Endothelial cell of umbilical vein (primary cell): ENCODE measurements around the gene EPB41L1.

Experiments
- CTCF ChIP-seq, 2 donors: IDR thresholded peaks; 1 replicate in 1 of 2; 2 replicates in 1 of 2; pipeline ENCODE4 v1.5.1; 2011; ENCODE audit warnings: low read length in 2 of 2, mild to moderate bottlenecking in 2 of 2, moderate library complexity in 2 of 2, control low read depth in 1 of 2, inconsistent platforms in 1 of 2, low read depth in 1 of 2; ENCODE audit not compliant: insufficient read depth in 1 of 2; ENCODE audit errors: extremely low read depth in 1 of 2
- JUN ChIP-seq: IDR thresholded peaks from 2 replicates; pipeline ENCODE4 v1.6.1; 2011; ENCODE audit warnings: borderline replicate concordance, low read depth; ENCODE audit not compliant: insufficient read length, insufficient read depth
- MAX ChIP-seq: IDR thresholded peaks from 2 replicates; pipeline ENCODE4 v1.6.1; 2011; ENCODE audit not compliant: insufficient read depth, insufficient read length
- MYC ChIP-seq: IDR thresholded peaks from one replicate; pipeline ENCODE4 v1.6.1; 2011; ENCODE audit warnings: mild to moderate bottlenecking, low read depth, low read length
- POLR2A ChIP-seq: IDR thresholded peaks from 2 replicates; pipeline ENCODE4 v1.6.1; 2012; ENCODE audit warnings: low read depth, mild to moderate bottlenecking, control low read depth, low read length
- POLR2AphosphoS5 ChIP-seq: IDR thresholded peaks from 2 replicates; pipeline ENCODE4 v1.6.1; 2012; ENCODE audit warnings: low read depth, mild to moderate bottlenecking, control low read depth, low read length, moderate library complexity; ENCODE audit not compliant: insufficient read depth

- TF ChIP-seq POLR2A = no peak
- TF ChIP-seq CTCF (IDR thresholded peaks at IDR 0.05; ENCODE audit: extremely low read depth in 1 of 2, insufficient read depth in 1 of 2, low read depth in 1 of 2, low read length in 2 of 2) = no peak
- TF ChIP-seq POLR2AphosphoS5 = no peak
- no peak for TF ChIP-seq MAX
- no peak for TF ChIP-seq JUN
- no peak for TF ChIP-seq MYC
These were observed 84.2 kb downstream of the EPB41L1 start for GRCh38 chr20:36238760-36239159.
